CD4-positive, alpha-beta T cell treated with Interleukin-21 for 1 hour (primary cell): ENCODE data around the gene SLC2A14.
A peak's percentile ranks its signal among the peaks of the same experiment; 100 is the strongest.
"Not testable (repeated sequence)": the region's sequence is repeated elsewhere in the genome, so short reads cannot be mapped to it uniquely, and the experiment has no call there.

Experiments
- DNase-seq: peaks from one replicate; pipeline ENCODE4 v3.0.0-alpha.2; 2020

SLC2A14 gene

GRCh38 chr12:7872566-7873319, at the start of gene SLC2A14:
TSS of gene SLC2A14 (minus strand) at chr12:7872915. CDS start at chr12:7869880, 3,035 bp downstream.
- DNase-seq, result no peak

GRCh38 chr12:7921181-7921580, 48.5 kb upstream of the SLC2A14 start:
- DNase-seq, result not testable (repeated sequence)

DNA sequence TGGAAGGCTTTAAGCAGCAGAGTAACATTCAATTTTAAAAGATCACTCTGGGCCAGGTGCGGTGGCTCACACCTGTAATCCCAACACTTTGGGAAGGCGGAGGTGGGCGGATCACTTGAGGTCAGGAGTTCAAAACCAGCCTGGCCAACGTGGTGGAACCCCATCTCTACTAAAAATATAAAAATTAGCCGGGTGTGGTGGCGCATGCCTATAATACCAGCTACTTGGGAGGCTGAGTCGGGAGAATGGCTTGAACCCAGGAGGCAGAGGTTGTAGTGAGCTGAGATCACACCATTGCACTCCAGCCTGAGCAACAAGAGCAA, 45.5 kb upstream of the SLC2A14 start:
- DNase-seq, result not testable (repeated sequence)

DNA sequence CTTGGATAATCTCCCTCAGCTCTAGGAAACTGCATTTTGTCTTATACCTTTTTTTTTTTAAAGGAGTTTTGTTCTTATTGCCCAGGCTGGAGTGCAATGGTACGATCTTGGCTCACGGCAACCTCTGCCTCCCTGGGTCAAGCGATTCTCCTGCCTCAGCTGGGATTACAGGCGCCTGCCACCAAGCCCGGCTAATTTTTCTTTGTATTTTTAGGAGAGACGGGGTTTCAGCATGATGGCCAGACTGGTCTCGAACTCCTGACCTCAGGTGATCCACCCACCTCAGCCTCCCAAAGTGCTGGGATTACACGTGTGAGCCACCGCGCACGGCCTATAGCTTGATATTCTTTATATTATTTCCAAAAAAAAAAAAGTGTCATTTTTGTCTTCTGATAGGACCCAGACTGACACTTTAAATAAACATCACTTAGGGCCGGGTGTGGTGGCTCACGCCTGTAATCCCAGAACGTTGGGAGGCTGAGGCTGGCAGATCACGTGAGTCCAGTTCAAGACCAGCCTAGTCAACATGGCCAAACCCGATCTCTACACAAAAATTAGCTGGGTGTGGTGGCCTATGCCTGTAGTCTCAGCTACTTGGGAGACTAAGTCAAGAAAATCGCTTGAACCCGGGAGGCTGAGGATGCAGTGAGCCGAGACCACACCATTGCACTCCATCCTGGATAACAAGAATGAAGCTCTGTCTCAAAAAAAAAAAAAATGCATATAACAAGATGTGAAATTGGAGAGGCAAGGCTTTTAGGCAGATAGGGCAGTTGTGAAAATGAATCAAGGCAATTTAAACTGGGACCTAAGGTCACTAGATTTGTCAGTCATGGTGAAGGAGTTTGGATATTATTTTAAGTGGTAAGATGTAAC, 44.9 kb upstream of the SLC2A14 start:
- DNase-seq, result no peak

DNA sequence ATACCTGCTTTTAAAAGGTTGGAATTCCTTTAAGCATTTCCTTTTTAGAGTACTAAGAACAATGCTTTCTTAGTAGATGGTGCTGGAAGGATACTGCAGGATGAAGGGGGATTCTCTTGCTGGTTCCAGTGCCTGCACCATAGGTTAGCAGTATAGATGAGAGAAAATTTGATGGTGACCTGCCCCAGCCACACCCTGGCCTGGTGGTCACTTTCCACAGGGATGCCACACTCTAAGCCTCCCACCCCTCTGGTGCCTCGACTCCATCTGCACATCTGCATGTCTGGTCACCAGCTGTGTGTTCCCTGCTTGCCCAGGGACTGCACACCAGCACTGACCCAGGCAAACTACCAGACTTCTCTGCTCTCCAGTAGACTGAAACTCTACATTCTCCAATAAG, 44.2 kb upstream of the SLC2A14 start:
- DNase-seq, result no peak

DNA sequence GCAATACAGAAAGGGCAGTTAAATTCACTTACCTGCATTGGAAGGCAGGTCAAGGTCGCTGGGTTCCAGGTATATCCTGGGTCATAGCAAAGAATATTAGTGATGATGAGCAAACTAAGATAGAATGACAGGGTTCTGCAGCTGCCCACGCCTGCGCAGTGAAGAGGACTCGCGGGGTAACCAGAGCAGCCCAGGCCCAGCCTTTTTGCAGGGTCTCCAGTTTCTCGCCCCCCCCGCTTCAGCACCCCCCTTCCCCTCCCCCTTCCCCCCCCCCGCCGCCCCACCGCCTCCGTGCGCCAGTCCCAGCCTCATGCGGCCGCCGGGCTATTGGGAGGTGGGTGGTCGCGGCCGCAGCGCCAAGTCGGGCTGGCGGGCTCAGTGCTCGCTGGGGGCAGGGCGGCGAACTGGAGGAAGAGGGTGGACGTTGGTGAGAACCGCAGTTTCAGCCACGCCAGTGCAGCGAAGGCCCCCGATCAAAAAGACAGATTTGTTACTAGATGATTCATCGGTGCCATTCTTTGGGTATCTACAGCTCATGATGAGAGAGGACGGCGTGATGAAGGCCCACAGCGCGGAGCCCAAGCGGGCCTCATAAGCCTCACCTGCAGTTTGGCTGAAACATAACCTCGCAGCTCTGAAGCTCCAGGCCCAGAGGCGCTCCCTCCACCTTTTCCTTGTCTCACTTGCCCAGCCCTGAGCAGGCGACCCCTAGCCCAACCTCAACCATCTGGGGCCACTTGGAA, 43.1 kb upstream of the SLC2A14 start:
- peak; percentile 42 for DNase-seq

DNA sequence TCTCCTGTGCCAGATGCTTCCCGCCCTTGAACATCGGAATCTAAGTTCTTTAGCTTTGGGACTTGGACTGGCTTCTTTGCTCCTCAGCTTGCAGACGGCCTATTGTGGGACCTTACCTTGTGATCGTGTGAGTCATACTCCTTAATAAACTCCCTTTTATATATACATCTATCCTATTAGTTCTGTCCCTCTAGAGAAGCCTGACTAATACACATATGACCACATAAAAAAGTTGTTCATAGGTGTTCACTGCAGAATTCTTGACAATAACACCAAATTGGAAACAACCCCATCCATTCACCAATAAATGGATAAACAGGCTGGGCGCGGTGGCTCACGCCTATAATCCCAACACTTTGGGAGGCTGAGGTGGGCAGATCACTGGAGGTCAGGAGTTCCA, 37.4 kb upstream of the SLC2A14 start:
- not testable (repeated sequence) for DNase-seq

DNA sequence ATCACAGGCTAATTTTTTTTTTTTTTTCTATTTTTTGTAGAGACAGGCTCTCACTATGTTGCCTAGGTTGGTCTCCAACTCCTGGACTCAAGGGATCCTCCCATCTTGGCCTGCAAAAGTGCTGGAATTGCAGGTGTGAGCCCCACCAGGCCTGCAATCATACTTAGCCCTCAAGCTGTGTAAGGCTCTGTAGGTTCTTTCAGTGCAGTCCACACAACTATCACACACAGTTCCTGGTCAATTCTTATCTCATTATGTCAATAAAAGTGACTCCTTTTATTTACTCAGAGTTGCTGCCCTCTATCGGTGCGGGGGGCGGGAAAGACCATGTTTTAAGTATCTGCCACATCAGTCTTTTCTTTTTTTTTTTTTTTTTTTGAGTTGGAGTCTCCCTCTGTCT, 34.3 kb upstream of the SLC2A14 start:
- no peak for DNase-seq

DNA sequence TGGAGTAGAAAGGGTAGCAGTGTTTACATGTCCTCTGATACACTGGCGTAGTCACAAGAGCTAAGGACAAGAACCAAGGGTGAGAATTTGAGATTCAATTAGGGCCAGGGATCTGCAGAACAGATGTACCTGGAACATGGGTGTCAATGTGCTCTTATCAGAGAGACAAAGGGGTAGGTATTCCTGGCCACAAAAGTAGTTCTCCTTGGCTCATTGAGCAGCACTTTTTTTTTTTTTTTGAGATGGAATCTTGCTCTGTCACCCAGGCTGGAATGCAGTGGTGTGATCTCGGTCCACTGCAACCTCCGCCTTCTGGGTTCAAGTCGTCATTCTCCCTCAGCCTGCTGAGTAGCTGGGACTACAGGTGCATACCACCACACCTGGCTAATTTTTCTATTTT, 33.6 kb upstream of the SLC2A14 start:
- DNase-seq, result not testable (repeated sequence)

DNA sequence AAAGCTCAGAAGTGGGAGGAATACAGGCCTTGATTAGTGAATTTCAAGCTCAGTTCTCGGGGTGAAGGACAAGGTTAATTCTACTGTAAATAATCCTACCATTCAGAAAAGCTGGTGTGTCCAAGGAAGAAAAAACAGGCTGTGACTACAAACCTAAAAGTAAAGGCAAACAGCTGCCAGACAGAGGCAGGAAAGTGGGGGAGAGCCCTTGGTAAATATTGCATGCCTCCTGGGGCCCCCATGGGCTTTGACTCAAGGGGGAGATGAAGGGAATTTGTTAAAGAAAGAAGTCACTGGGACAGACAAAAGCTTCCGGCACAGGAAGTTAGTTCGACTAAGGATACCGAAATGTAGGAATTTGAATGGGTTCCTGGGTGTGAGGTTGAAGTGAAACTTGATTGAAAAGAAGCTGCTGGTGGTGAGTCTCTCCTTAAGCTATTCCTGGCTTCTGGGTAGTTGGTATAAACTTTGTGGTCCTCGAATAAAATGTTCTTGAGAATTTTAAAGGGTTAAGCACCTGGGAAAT, 32.9 kb upstream of the SLC2A14 start:
- not testable (repeated sequence) for DNase-seq

GRCh38 chr12:7905071-7905470, 32.4 kb upstream of the SLC2A14 start:
- no peak for DNase-seq

DNA sequence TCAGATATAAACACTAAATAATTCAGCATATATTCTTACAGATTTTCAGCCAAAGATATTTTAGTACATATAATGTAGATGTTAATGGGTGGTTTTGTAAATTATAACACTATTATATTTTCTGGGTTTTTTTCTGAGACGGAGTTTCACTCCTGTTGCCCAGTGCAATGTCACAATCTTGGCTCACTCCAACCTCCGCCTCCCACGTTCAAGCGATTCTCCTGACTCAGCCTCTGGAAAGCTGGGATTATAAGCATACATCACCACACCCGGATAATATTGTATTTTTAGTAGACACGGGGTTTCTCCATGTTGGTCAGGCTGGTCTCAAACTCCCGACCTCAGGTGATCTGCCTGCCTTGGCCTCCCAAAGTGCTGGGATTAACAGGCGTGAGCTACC, 29.7 kb upstream of the SLC2A14 start:
- not testable (repeated sequence) for DNase-seq

DNA sequence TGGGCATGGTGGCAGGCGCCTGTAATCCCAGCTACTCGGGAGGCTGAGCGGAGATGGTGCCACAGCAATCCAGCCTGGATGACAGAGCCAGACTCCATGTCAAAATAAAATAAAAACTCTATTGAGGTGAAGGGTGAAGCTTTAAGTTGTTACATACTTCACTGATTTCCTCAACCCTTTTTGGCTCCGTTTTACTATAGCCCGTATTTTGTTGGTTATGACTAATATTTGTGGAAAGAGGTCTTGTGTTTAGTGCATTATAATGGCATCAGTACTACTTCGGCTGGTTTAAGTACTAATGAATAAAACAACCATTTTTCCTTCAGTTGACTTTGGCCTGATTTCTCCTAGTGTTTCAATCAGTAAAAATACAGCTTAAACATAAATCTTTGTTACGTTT, 27.0 kb upstream of the SLC2A14 start:
- no peak for DNase-seq

GRCh38 chr12:7896726-7897125, 24.0 kb upstream of the SLC2A14 start:
- not testable (repeated sequence) for DNase-seq

- DNase-seq, result no peak
Observed at GRCh38 chr12:7892186-7892980, 19.7 kb upstream of the SLC2A14 start.

GRCh38 chr12:7884689-7885088, 12.0 kb upstream of the SLC2A14 start:
- DNase-seq, result no peak

DNA sequence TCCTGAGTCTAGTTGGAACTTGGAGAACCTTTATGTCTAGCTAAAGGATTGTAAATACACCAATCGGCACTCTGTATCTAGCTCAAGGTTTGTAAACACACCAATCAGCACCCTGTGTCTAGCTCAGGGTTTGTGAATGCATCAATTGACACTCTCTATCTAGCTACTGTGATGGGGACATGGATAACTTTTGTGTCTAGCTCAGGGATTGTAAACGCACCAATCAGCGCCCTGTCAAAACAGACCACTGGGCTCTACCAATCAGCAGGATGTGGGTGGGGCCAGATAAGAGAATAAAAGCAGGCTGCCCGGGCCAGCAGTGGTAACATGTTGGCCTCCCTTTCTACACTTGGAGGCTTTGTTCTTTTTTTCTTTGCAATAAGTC, 9.0 kb upstream of the SLC2A14 start:
- DNase-seq, result not testable (repeated sequence)

GRCh38 chr12:7880952-7881735, 8.4 kb upstream of the SLC2A14 start:
- not testable (repeated sequence) for DNase-seq

DNA sequence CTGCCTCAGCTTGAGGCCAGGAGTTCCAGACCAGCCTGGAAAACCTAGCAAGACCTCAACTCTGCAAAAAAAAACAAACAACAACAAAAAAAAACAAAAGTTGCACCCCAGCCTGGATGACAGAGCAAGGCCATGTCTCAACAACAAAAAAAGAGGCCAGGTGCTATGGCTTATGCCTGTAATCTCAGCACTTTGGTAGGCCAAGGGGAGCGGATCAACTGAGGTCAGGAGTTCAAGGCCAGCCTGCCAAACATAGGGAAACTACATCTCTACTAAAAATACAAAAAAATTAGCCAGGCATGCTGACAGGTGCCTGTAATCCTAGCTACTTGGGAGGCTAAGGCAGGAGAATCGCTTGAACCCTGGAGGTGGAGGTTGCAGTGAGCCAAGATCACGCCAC, 6.5 kb upstream of the SLC2A14 start:
- no peak for DNase-seq

DNA sequence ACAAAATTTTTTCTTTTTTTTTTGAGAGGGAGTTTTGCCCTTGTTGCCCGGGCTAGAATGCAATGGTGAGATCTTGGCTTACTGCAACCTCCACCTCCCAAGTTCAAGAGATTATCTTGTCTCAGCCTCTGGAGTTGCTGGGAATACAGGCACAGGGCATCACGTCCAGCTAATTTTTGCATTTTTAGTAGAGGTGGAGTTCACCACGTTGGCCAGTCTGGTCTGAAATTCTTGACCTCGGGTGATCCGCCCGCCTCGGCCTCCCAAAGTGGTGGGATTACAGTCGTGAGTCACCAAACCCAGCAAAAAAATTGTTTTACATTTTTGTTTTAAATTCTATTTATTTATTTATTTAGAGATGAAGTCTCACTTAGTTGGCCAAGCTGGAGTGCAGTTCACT, 4.7 kb upstream of the SLC2A14 start:
- DNase-seq, result no peak

GRCh38 chr12:7870335-7870734, 2.4 kb downstream of the SLC2A14 start:
- DNase-seq, result no peak

GRCh38 chr12:7869137-7869536, 3.6 kb downstream of the SLC2A14 start:
- no peak for DNase-seq
